ENCODE results near the gene RITA1.

GRCh38 chr12:113197518-113198077 lies 12.1 kb downstream of the RITA1 start:
- TF ChIP-seq CTCF (IDR thresholded peaks at IDR 0.05), result no peak
- no peak for TF ChIP-seq POLR2A (IDR thresholded peaks at IDR 0.05)

Measured in adrenal gland (tissue), 5 donors.